H1 (cell line): ENCODE measurements around the gene ITGAV. TPM values are rescaled to one million over a fixed set of nuclear protein-coding genes. Genes with fewer than 3 reads are reported as not detected.

ENCODE experiments used
- CTCF ChIA-PET: fragments of 300-600 bp; sonication (Branson Sonifier 250); formaldehyde crosslinking; loops from one replicate; lab custom pipeline; 2021; ENCODE audit not compliant: partially characterized antibody; lab: Charles Lee
- POLR2A ChIA-PET: fragments of 300-600 bp; sonication (Branson Sonifier 250); formaldehyde crosslinking; loops from one replicate; lab custom pipeline; 2021; ENCODE audit warnings: inconsistent platforms; ENCODE audit not compliant: partially characterized antibody; lab: Charles Lee
- DNase-seq, 2 experiments: peaks; one replicate each; pipeline versions ENCODE4 v3.0.0 to v3.0.0-alpha.2; 2010 to 2022; ENCODE audit warnings: low spot score in 2 of 2, low read depth in 1 of 2, mixed read lengths in 1 of 2
- FAIRE-seq: peaks from 2 replicates; lab custom pipeline; 2011; peaks lifted over from hg19 to GRCh38; lab: Jason Lieb, UNC
- H2AFZ ChIP-seq: 2 replicates; pipeline ENCODE4 v1.8.1; 2012; ENCODE audit warnings: low read length, inconsistent platforms
- H2AK5ac ChIP-seq: 2 replicates; pipeline ENCODE4 v1.6.1; 2013; ENCODE audit warnings: low read depth, low read length
- H2BK120ac ChIP-seq: replicated peaks from 2 replicates; pipeline ENCODE3; 2013; ENCODE audit warnings: low read depth, low read length, inconsistent platforms
- H2BK12ac ChIP-seq: 2 replicates; pipeline ENCODE4 v1.6.1; 2013; ENCODE audit warnings: low read depth, low read length
- H2BK15ac ChIP-seq: 2 replicates; pipeline ENCODE4 v1.6.1; 2013; ENCODE audit warnings: low read length
- H2BK20ac ChIP-seq: 2 replicates; pipeline ENCODE4 v1.6.1; 2013; ENCODE audit warnings: low read length
- H2BK5ac ChIP-seq: 2 replicates; pipeline ENCODE4 v1.6.1; 2013; ENCODE audit warnings: low read depth, low read length
- H3K14ac ChIP-seq: 2 replicates; pipeline ENCODE4 v1.6.1; 2013; ENCODE audit warnings: inconsistent platforms; ENCODE audit not compliant: insufficient read length
- H3K18ac ChIP-seq: 2 replicates; pipeline ENCODE4 v1.6.1; 2013; ENCODE audit warnings: low read length; ENCODE audit errors: extremely low read depth
- H3K23ac ChIP-seq: 2 replicates; pipeline ENCODE4 v1.6.1; 2013; ENCODE audit warnings: inconsistent platforms; ENCODE audit not compliant: insufficient read length
- H3K23me2 ChIP-seq: 2 replicates; pipeline ENCODE4 v1.6.1; 2013; ENCODE audit warnings: low read depth, low read length
- H3K27ac ChIP-seq: 2 replicates; pipeline ENCODE4 v1.6.1; 2011; ENCODE audit warnings: low read depth, low read length, inconsistent platforms
- H3K27me3 ChIP-seq, 4 experiments: replicated peaks in 1 of 4; 1 replicate in 1 of 4; 2 replicates in 3 of 4; pipeline versions ENCODE4 v1.6.1 to v1.8.1; 2011 to 2013; ENCODE audit warnings: low read length in 3 of 4, mild to moderate bottlenecking in 3 of 4, inconsistent platforms in 2 of 4, mixed read lengths in 2 of 4, moderate library complexity in 1 of 4; ENCODE audit not compliant: control insufficient read depth in 3 of 4, insufficient read depth in 3 of 4; ENCODE audit errors: extremely low read depth in 1 of 4
- H3K36me3 ChIP-seq, 4 experiments: 2 replicates each; pipeline versions ENCODE4 v1.6.1 to v1.8.1; 2011 to 2013; ENCODE audit warnings: mild to moderate bottlenecking in 4 of 4, low read length in 3 of 4, moderate library complexity in 2 of 4, control low read depth in 1 of 4, inconsistent platforms in 1 of 4; ENCODE audit not compliant: insufficient read depth in 4 of 4, control insufficient read depth in 2 of 4
- H3K4ac ChIP-seq: replicated peaks from 2 replicates; pipeline ENCODE3; 2013; ENCODE audit warnings: low read length, low read depth, mixed read lengths, inconsistent platforms; ENCODE audit not compliant: insufficient read length
- H3K4me1 ChIP-seq, 4 experiments: replicated peaks in 1 of 4; 1 replicate in 1 of 4; 2 replicates in 3 of 4; pipeline versions ENCODE4 v1.6.1 to v1.8.1; 2011 to 2013; ENCODE audit warnings: low read length in 3 of 4, inconsistent platforms in 2 of 4, mixed read lengths in 1 of 4; ENCODE audit not compliant: insufficient read depth in 4 of 4, control insufficient read depth in 3 of 4
- H3K4me2 ChIP-seq, 2 experiments: 2 replicates each; pipeline versions ENCODE4 v1.6.1 to v1.8.1; 2011 to 2013; ENCODE audit warnings: low read depth in 2 of 2, low read length in 2 of 2, control low read depth in 1 of 2, inconsistent platforms in 1 of 2, mild to moderate bottlenecking in 1 of 2; ENCODE audit not compliant: insufficient read depth in 1 of 2
- H3K4me3 ChIP-seq, 4 experiments: fragments of 200-600, 300-600 bp in 1 of 4; sonication (generic), shearing (Covaris generic), sonication (Bioruptor Twin) in 1 of 4; 2 replicates each; pipeline versions ENCODE4 v1.5.1 to v1.8.1; 2011 to 2016; ENCODE audit warnings: low read length in 4 of 4, low read depth in 3 of 4, control low read depth in 2 of 4, inconsistent platforms in 2 of 4, mild to moderate bottlenecking in 2 of 4, mixed read lengths in 1 of 4, moderate library complexity in 1 of 4; ENCODE audit not compliant: insufficient read depth in 2 of 4; ENCODE audit errors: extremely low read depth in 1 of 4
- H3K56ac ChIP-seq: replicated peaks from 2 replicates; pipeline ENCODE3; 2013; ENCODE audit warnings: low read depth, mild to moderate bottlenecking, mixed read lengths, low read length, inconsistent platforms; ENCODE audit not compliant: insufficient read length
- H3K79me1 ChIP-seq: 2 replicates; pipeline ENCODE4 v1.6.1; 2013; ENCODE audit warnings: low read depth, low read length, control low read depth
- H3K79me2 ChIP-seq, 2 experiments: 2 replicates each; pipeline versions ENCODE4 v1.6.1 to v1.8.1; 2012 to 2013; ENCODE audit warnings: low read length in 2 of 2, mild to moderate bottlenecking in 2 of 2, inconsistent platforms in 1 of 2; ENCODE audit not compliant: insufficient read depth in 2 of 2, control insufficient read depth in 1 of 2
- H3K9ac ChIP-seq, 4 experiments: replicated peaks in 1 of 4; 1 replicate in 1 of 4; 2 replicates in 3 of 4; pipeline versions ENCODE4 v1.6.1 to v1.8.1; 2011 to 2013; ENCODE audit warnings: low read depth in 3 of 4, low read length in 3 of 4, control low read depth in 2 of 4, mild to moderate bottlenecking in 2 of 4, moderate library complexity in 2 of 4, inconsistent platforms in 1 of 4; ENCODE audit errors: extremely low read depth in 1 of 4
- H3K9me3 ChIP-seq, 2 experiments: 2 replicates each; pipeline versions ENCODE4 v1.6.1 to v1.8.1; 2012 to 2013; ENCODE audit warnings: mild to moderate bottlenecking in 2 of 2, moderate library complexity in 2 of 2, control low read depth in 1 of 2, inconsistent platforms in 1 of 2, low read depth in 1 of 2, low read length in 1 of 2, mixed read lengths in 1 of 2; ENCODE audit not compliant: insufficient read depth in 2 of 2
- H4K20me1 ChIP-seq, 2 experiments: replicated peaks in 1 of 2; 2 replicates each; pipeline versions ENCODE3 to v1.8.1; 2011 to 2013; ENCODE audit warnings: inconsistent platforms in 2 of 2, low read length in 2 of 2, mild to moderate bottlenecking in 1 of 2; ENCODE audit not compliant: insufficient read depth in 2 of 2, control insufficient read depth in 1 of 2
- H4K5ac ChIP-seq: 2 replicates; pipeline ENCODE4 v1.6.1; 2013; ENCODE audit warnings: low read length, low read depth, mixed read lengths, inconsistent platforms; ENCODE audit not compliant: insufficient read length
- H4K8ac ChIP-seq: 2 replicates; pipeline ENCODE4 v1.8.0; 2013; ENCODE audit warnings: mild to moderate bottlenecking, moderate library complexity, low read length, inconsistent platforms; ENCODE audit not compliant: insufficient read depth; ENCODE audit errors: extremely low read depth
- H4K91ac ChIP-seq: replicated peaks from 2 replicates; pipeline ENCODE3; 2013; ENCODE audit warnings: low read length, mixed read lengths, inconsistent platforms; ENCODE audit not compliant: insufficient read length
- ASH2L ChIP-seq: fragments of 200-600, 300-600 bp; sonication (generic); IDR thresholded peaks from one replicate; pipeline ENCODE4 v1.7.1; 2017; ENCODE audit warnings: low read length
- CHD1 ChIP-seq: IDR thresholded peaks from 2 replicates; pipeline ENCODE4 v1.6.1; 2012; ENCODE audit warnings: low read depth, low read length, improper control_type of control experiment
- CREB1 ChIP-seq: IDR thresholded peaks from 2 replicates; pipeline ENCODE4 v1.6.1; 2012; ENCODE audit warnings: inconsistent platforms
- E2F6 ChIP-seq: IDR thresholded peaks from 2 replicates; pipeline ENCODE4 v1.6.1; 2012; ENCODE audit warnings: inconsistent platforms
- GABPA ChIP-seq: IDR thresholded peaks from 2 replicates; pipeline ENCODE4 v1.6.1; 2011; ENCODE audit warnings: mild to moderate bottlenecking, low read length, moderate library complexity, borderline replicate concordance; ENCODE audit not compliant: insufficient read depth
- HDAC6 ChIP-seq: IDR thresholded peaks from one replicate; pipeline ENCODE4 v1.7.1; 2012; ENCODE audit warnings: low read depth, mild to moderate bottlenecking, inconsistent platforms, low read length, moderate library complexity
- MAFK ChIP-seq: IDR thresholded peaks from 2 replicates; pipeline ENCODE4 v1.6.1; 2012; ENCODE audit warnings: low read depth, mild to moderate bottlenecking, improper control_type of control experiment, low read length
- NANOG ChIP-seq: IDR thresholded peaks from 2 replicates; pipeline ENCODE4 v1.6.1; 2011; ENCODE audit warnings: low read length, low read depth, mild to moderate bottlenecking, inconsistent platforms; ENCODE audit not compliant: insufficient read depth, poor library complexity, severe bottlenecking
- PHF8 ChIP-seq: fragments of 200-600 bp; sonication (generic); conservative IDR thresholded peaks from 2 replicates; pipeline ENCODE4 v1.7.1; 2012; ENCODE audit warnings: low read depth, mild to moderate bottlenecking, inconsistent platforms, low read length, moderate library complexity
- RXRA ChIP-seq: IDR thresholded peaks from 2 replicates; pipeline ENCODE4 v1.6.1; 2011; ENCODE audit warnings: low read depth, mild to moderate bottlenecking, low read length, moderate library complexity; ENCODE audit not compliant: insufficient read depth
- SP4 ChIP-seq: IDR thresholded peaks from 2 replicates; pipeline ENCODE4 v1.6.1; 2012; ENCODE audit warnings: low read length, inconsistent platforms
- TAF7 ChIP-seq: optimal IDR thresholded peaks from 2 replicates; pipeline ENCODE3; 2011; ENCODE audit warnings: low read depth, mild to moderate bottlenecking, inconsistent platforms, low read length, moderate library complexity, borderline replicate concordance
- TCF12 ChIP-seq: IDR thresholded peaks from 2 replicates; pipeline ENCODE4 v1.6.1; 2011; ENCODE audit warnings: low read depth, mild to moderate bottlenecking, low read length
- polyA plus RNA-seq, 7 experiments: library from polyadenylated mRNA; depleted of rRNA in 3 of 7; stranded (reverse) in 5 of 7; unstranded in 2 of 7; fragments of >200 nt in 5 of 7; fragments of 200-250 nt in 2 of 7; gene quantifications; 1 replicate in 5 of 7; 2 replicates in 1 of 7; 4 replicates in 1 of 7; pipeline versions ENCODE4 v1.2.1 to v1.2.3, GENCODE V29; 2011 to 2013; ENCODE audit warnings: missing spikeins in 2 of 7, mixed read lengths in 2 of 7
- total RNA-seq: library from RNA; stranded (reverse); fragmentation: NEBNext Ultra II Directional; extraction: Animal tissue kit (Norgen Biotek cat#: 25700); gene quantifications from 2 replicates; pipeline ENCODE4 v1.2.1, GENCODE V29; 2021
- TF ChIP-seq, protein P1 (sequence below): IDR thresholded peaks from 2 replicates; pipeline ENCODE4 v1.6.1; 2011; ENCODE audit warnings: low read depth, mild to moderate bottlenecking, low read length; ENCODE audit not compliant: insufficient read depth

The ITGAV gene
- total and polyA plus RNA-seq, 2 of the 8 experiments (the other 6 are each of a cell fraction or from before 2014, with no cell fraction given): 11.7 to 42.4 TPM

DNA sequence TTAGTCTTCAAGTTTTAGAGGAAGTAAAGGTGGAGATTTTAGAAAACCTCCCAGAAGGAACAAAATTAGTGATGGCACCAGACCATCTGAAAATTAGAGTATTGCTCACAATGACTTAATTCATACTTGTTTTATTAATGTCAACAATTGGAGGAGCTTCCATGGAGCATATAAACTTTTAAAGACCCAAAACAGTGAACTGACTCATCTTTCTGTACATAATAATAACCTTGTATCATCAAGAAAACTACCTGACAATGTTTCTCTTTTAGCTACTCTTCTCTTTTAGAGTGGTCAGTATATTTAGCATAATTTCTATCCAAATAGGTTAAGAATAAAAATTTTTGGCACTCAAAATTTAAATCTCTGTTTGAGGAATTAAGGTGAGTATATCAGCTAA, 7.2 kb upstream of the ITGAV start:
- Histone ChIP-seq H3K4me1 (no peaks in the 10 kb centered on the region), H3K9ac (no peak overlapping the region), H4K20me1 (no peaks in the 10 kb centered on the region), H2BK120ac (no peak overlapping the region), H3K4ac (no peak overlapping the region), H3K23me2 (no peaks in the 10 kb centered on the region), H3K56ac (no peak overlapping the region), H2BK20ac (no peak overlapping the region), H3K79me2 (no peaks in the 10 kb centered on the region), H3K27me3 (no peaks in the 10 kb centered on the region), H2BK15ac (no peak overlapping the region), H2BK5ac (no peak overlapping the region), H4K91ac (no peak overlapping the region), H4K8ac (no peak overlapping the region), H3K4me2 (no peak overlapping the region), H2AFZ (no peak overlapping the region), H3K9me3 (no peaks in the 10 kb centered on the region), H3K36me3 (no peaks in the 10 kb centered on the region), H2AK5ac (no peak overlapping the region), H2BK12ac (no peak overlapping the region), H4K5ac (no peak overlapping the region), H3K4me3 (no peak overlapping the region), H3K27ac (no peak overlapping the region), H3K14ac (no peak overlapping the region), H3K18ac (no peak overlapping the region), H3K79me1 (no peaks in the 10 kb centered on the region), H3K23ac (no peak overlapping the region)
- POLR2A ChIA-PET: no interaction called here
- TF ChIP-seq HDAC6 (no peak), TAF7 (no peak), ASH2L (no peak), CREB1 (no peak), CHD1 (no peak), PHF8 (no peak), RXRA (no peak), TCF12 (no peak), E2F6 (no peak), MAFK (no peak), GABPA (no peak), SP4 (no peak), NANOG (no peak)
- TF ChIP-seq, protein P1, sequence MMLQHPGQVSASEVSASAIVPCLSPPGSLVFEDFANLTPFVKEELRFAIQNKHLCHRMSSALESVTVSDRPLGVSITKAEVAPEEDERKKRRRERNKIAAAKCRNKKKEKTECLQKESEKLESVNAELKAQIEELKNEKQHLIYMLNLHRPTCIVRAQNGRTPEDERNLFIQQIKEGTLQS: no peak
- CTCF ChIA-PET: no interaction called here
- DNase-seq (no peak), FAIRE-seq (no peak)
